Measurements from ENCODE around the gene EHMT1. TPM values are rescaled to one million over a fixed set of nuclear protein-coding genes. Genes with fewer than 3 reads are reported as not detected.

Gene EHMT1
- total RNA-seq, 4 donors from 2014 or later: 96.4 to 136 (median 118) TPM

DNA sequence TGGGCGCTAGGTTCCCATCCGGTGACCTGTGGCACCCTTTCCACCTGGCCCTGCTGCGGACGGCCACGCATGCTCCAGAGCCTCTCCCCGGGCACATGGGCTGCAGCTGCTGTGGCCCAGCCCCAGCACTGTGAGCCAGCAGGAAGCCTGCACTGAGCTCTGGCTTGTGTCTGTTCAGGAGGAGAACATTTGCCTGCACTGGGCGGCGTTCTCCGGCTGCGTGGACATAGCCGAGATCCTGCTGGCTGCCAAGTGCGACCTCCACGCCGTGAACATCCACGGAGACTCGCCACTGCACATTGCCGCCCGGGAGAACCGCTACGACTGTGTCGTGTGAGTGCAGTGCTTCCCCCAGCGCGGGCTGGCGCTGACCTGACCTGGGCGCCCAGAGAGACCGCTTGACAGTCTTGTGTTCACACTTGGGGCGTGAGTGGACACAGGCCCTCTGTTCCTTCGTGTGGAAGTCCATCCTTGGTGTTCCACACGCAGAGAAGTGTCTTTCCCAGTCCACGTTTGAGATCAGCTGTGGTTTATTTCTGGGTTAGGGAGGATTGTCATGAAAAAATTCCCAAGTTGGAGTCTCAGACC lies 192.6 kb downstream of the EHMT1 start:
- Histone ChIP-seq H3K27ac (no peak overlapping the region), H3K9me3 (no peaks in the 10 kb centered on the region), H3K27me3 (no peaks in the 10 kb centered on the region), H3K4me3 (no peak overlapping the region), H3K4me1 (no peaks in the 10 kb centered on the region), H3K36me3 (peaks cover 2 to 91% (median 20%) of the 10 kb centered on the region in 3 donors)
- DNase-seq (ENCODE audit: low spot score in 2 of 2): no peak
- TF ChIP-seq POLR2A (IDR thresholded peaks at IDR 0.05): no peak
- TF ChIP-seq EP300 (IDR thresholded peaks at IDR 0.05): no peak
- TF ChIP-seq, protein P1, sequence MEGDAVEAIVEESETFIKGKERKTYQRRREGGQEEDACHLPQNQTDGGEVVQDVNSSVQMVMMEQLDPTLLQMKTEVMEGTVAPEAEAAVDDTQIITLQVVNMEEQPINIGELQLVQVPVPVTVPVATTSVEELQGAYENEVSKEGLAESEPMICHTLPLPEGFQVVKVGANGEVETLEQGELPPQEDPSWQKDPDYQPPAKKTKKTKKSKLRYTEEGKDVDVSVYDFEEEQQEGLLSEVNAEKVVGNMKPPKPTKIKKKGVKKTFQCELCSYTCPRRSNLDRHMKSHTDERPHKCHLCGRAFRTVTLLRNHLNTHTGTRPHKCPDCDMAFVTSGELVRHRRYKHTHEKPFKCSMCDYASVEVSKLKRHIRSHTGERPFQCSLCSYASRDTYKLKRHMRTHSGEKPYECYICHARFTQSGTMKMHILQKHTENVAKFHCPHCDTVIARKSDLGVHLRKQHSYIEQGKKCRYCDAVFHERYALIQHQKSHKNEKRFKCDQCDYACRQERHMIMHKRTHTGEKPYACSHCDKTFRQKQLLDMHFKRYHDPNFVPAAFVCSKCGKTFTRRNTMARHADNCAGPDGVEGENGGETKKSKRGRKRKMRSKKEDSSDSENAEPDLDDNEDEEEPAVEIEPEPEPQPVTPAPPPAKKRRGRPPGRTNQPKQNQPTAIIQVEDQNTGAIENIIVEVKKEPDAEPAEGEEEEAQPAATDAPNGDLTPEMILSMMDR (IDR thresholded peaks at IDR 0.05): no peak
- 64 to 91% methylated on average over 10 to 26 of the region's 30 CpGs for WGBS, 2 donors

GRCh38 chr9:137812356-137813023 lies 193.7 kb downstream of the EHMT1 start:
- Histone ChIP-seq H3K4me3 (no peak overlapping the region), H3K36me3 (peaks cover 2 to 93% (median 20%) of the 10 kb centered on the region in 3 donors), H3K27ac (no peak overlapping the region), H3K27me3 (no peaks in the 10 kb centered on the region), H3K4me1 (no peaks in the 10 kb centered on the region), H3K9me3 (no peaks in the 10 kb centered on the region)
- DNase-seq (ENCODE audit: low spot score in 2 of 2): no peak
- 86 to 94% methylated on average over 9 of the region's 9 CpGs for WGBS, 2 donors
- TF ChIP-seq, protein P1 (IDR thresholded peaks at IDR 0.05): no peak
- TF ChIP-seq EP300 (IDR thresholded peaks at IDR 0.05): no peak
- TF ChIP-seq POLR2A (IDR thresholded peaks at IDR 0.05): no peak

DNA sequence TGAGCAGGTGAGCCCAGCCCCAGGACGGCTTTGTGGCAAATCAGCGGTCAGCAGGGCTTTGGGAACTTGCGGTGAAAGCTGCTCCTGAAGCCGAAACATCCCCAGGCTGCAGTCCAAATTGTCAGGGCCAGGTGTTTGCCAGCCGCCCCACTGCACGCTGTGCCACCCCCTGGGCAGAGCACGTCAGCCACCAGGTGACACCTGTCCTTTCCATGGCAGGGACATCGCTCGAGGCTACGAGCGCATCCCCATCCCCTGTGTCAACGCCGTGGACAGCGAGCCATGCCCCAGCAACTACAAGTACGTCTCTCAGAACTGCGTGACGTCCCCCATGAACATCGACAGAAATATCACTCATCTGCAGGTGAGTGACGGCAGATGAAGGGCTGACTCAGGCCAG lies 194.4 kb downstream of the EHMT1 start:
- 96 to 97% methylated on average over 15 to 19 of the region's 19 CpGs for WGBS, 2 donors
- peaks cover 6 to 93% (median 27%) of the 10 kb centered on the region in 3 donors for H3K36me3 ChIP-seq
- H3K27me3 ChIP-seq: no peaks in the 10 kb centered on the region
- peaks cover 0 to 2% (median 0%) of the 10 kb centered on the region in 4 donors for H3K9me3 ChIP-seq
- H3K27ac ChIP-seq: no peak overlapping the region
- H3K4me1 ChIP-seq: no peaks in the 10 kb centered on the region
- TF ChIP-seq, protein P1 (IDR thresholded peaks at IDR 0.05): no peak
- TF ChIP-seq EP300 (IDR thresholded peaks at IDR 0.05) (no peak), POLR2A (IDR thresholded peaks at IDR 0.05) (no peak)
- no peak for DNase-seq (ENCODE audit: low spot score in 2 of 2)
- H3K4me3 ChIP-seq: no peak overlapping the region

DNA sequence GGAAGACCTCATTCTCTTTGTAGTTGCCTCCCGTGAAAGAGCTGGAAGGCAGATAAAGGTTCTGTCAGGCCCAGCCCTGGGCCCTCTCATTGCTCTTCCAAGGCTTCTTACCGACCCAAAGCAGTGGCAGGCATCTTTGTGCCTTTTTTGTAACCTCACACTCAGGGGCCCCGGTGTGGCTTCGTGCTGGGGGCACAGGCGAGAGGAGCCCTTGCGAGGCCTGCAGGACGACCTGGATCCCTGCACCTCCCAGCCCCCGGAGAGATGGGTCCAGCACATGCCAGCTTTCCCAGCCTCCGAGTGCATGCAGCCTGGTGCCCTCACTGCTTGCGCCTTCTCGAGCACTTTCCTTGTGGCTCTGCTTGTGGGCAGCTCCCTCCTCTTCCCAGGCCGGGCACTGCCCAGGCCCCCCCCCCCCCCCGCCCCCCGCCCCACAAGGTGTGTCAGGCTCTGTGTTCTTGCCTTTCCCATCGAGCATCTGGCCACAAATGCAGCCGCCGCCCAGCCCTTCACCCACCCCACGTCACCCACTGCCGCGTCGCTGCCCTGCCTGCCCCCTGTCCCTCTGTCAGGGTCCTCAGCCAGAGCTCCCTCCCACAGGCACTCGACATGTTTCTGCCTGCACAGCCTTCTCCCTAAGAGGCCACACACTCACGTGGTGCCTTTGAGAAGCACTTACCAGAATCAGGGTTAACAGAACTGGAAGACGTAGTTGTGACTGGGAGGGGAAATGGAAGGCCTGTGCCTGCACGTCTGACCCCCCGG lies 195.0 kb downstream of the EHMT1 start:
- Histone ChIP-seq H3K36me3 (peaks cover 6 to 90% (median 30%) of the 10 kb centered on the region in 3 donors), H3K27ac (no peak overlapping the region), H3K4me3 (no peak overlapping the region), H3K27me3 (no peaks in the 10 kb centered on the region), H3K4me1 (no peaks in the 10 kb centered on the region), H3K9me3 (peaks cover 0 to 5% (median 0%) of the 10 kb centered on the region in 4 donors)
- TF ChIP-seq, protein P1 (IDR thresholded peaks at IDR 0.05): no peak
- TF ChIP-seq POLR2A (IDR thresholded peaks at IDR 0.05) (no peak), EP300 (IDR thresholded peaks at IDR 0.05) (no peak)
- 91 to 94% methylated on average over 24 to 25 of the region's 26 CpGs for WGBS, 2 donors
- DNase-seq (ENCODE audit: low spot score in 2 of 2): no peak

- Histone ChIP-seq H3K4me3 (no peak overlapping the region), H3K4me1 (no peaks in the 10 kb centered on the region), H3K9me3 (peaks cover 0 to 5% (median 0%) of the 10 kb centered on the region in 4 donors), H3K36me3 (peaks cover 6 to 85% (median 30%) of the 10 kb centered on the region in 3 donors), H3K27ac (no peak overlapping the region), H3K27me3 (no peaks in the 10 kb centered on the region)
- TF ChIP-seq POLR2A (IDR thresholded peaks at IDR 0.05): no peak
- no peak for TF ChIP-seq EP300 (IDR thresholded peaks at IDR 0.05)
- TF ChIP-seq, protein P1 (IDR thresholded peaks at IDR 0.05): no peak
- DNase-seq (ENCODE audit: low spot score in 2 of 2): no peak
- 93 to 97% methylated on average over 23 of the region's 23 CpGs for WGBS, 2 donors
These were observed 195.6 kb downstream of the EHMT1 start for GRCh38 chr9:137814436-137814835.
